Measurements from ENCODE around the gene SLC4A7.
A peak's percentile ranks its signal among the peaks of the same experiment; 100 is the strongest.
"Not testable (repeated sequence)": the region's sequence is repeated elsewhere in the genome, so short reads cannot be mapped to it uniquely, and the experiment has no call there.

The SLC4A7 gene

GRCh38 chr3:27484015-27484844 is at the start of gene SLC4A7:
TSS of gene SLC4A7 (minus strand) at chr3:27484384. CDS start at chr3:27484126, 258 bp downstream.
- peak; percentile 67 for DNase-seq (ENCODE audit: low read depth)

- no peak for DNase-seq (ENCODE audit: low read depth)
Observed at GRCh38 chr3:27533261-27533607, 49.0 kb upstream of the SLC4A7 start.

DNA sequence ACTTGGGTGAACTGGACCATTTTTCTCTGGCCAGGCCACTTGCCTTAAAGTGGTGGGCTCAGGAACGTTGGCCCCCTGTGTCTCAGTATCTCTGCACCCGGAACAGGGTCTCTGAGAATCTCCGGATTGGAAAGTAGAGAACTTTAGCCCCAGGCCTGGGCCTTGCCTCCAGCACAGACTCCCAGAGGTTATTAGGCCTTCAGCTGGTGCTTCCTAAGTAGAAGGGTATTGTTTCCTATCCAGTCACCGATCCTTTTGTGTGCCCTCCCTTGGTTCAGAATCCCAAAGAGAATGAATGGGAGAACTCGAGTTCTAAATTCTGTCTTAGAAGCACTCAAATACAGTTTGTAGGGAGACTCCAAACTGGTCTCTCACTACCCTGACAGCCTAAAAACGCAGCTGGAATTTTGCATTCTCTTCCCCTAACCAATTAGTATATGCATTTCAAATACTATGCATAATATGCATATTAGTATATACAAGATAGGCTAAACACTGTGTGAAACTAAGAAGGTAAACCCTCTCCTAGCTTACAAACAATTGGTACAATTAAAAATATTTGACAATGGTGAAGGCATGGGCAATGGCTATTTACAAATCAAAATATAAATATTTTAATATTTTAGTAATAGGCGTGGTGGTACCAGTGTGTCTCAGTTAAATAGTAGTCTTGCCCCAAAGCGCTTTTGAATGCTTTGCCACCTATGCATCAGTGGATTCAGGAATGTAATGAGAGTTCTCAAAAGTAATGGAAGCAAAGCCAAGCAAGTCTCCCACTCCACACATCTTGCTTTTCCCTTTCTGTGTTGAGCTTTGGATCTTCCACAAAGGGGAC is 48.5 kb upstream of the SLC4A7 start:
- no peak for DNase-seq (ENCODE audit: low read depth)

DNA sequence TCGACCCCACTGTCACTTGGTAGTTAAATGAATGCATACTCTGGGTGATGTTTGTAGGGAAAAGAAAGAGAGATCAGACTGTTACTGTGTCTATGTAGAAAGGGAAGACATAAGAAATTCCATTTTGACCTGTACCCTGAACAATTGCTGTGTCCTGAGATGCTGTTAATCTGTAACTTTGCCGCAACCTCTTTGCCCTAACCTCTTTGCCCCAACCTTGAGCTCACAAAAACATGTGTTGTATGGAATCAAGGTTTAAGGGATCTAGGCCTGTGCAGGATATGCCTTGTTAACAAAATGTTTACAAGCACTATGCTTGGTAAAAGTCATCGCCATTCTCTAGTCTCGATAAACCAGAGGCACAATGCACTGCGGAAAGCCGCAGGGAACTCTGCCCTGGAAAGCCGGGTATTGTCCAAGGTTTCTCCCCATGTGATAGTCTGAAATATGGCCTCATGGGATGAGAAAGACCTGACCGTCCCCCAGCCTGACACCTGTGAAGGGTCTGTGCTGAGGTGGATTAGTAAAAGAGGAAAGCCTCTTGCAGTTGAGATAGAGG is 47.1 kb upstream of the SLC4A7 start:
- DNase-seq (ENCODE audit: low read depth), result not testable (repeated sequence)

DNA sequence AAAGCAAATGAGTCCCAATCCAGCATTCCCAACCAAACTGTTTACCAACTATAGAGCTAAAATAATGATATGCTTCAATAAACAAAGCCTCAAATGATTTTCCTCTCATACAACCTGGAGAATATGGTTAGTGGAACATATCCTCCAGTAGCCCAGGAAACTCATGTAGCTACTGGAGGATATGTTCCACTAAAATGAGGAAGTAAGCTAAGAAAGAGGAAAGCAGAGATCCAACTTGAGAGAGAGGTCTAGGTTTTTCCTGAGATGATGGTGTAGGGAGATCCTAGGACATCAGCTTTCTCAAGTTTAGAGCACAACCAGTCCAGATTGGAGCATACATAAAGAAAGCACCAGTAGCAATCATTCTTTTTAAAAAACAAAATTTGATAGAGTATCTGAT is 44.6 kb upstream of the SLC4A7 start:
- no peak for DNase-seq (ENCODE audit: low read depth)

GRCh38 chr3:27526614-27527315 is 42.6 kb upstream of the SLC4A7 start:
- no peak for DNase-seq (ENCODE audit: low read depth)

- no peak for DNase-seq (ENCODE audit: low read depth)
Observed at GRCh38 chr3:27521872-27522265, 37.7 kb upstream of the SLC4A7 start.

GRCh38 chr3:27521179-27521871 is 37.1 kb upstream of the SLC4A7 start:
- no peak for DNase-seq (ENCODE audit: low read depth)

DNA sequence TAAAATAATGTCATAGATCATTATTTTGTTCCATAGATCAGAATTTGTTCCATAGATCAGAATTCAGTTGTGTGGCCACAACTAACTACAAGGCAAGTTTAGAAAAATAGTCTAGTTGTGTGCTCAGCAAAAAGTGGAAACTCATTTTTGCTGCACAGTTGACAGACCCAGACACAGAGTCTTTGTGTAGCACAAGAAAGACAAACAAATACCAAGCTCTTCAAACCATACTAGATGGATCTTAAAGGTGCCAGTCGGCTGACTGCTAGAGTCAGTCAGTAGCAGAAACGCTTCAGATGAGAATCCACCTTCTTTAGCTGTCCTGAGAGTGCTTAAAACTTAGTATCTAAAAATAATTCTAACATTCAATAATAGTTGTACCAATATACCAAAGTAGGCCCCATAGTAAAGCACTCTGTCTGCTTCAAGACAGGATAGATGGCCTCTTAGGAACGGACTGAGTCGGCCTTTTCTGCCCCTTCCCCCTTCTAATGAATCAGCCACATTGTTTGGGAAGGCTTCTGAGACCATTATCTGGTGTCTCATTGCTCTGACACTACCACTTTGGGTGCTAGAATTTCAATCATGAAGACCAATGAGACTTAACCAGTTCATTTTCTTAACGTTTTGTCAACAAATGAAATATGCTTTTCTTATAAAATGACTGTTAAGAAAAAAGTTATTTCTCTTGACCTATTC is 27.7 kb upstream of the SLC4A7 start:
- DNase-seq (ENCODE audit: low read depth), result no peak

- DNase-seq (ENCODE audit: low read depth), result no peak
Observed at GRCh38 chr3:27509376-27509775, 25.2 kb upstream of the SLC4A7 start.

DNA sequence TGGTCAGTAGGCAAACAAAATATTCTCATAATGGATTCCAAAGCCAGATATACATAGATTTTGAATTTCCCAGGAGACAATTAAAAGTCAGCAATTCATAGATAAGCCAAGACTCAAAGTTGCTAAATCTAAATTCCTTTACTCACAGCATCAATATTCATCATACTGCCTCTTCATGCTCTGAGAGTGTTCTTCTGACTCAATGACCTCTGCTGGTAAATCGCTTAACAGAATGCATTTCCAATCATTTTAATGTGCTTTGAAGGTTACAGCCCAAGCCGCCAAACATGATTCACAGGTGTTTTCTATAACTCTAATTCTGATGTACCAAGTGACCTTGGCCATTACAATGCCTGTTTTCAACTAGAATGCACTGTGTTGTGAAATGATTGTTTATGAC is 24.2 kb upstream of the SLC4A7 start:
- DNase-seq (ENCODE audit: low read depth), result no peak

GRCh38 chr3:27507515-27508266 is 23.5 kb upstream of the SLC4A7 start:
- DNase-seq (ENCODE audit: low read depth), result no peak

- no peak for DNase-seq (ENCODE audit: low read depth)
Observed at GRCh38 chr3:27507111-27507510, 22.9 kb upstream of the SLC4A7 start.

DNA sequence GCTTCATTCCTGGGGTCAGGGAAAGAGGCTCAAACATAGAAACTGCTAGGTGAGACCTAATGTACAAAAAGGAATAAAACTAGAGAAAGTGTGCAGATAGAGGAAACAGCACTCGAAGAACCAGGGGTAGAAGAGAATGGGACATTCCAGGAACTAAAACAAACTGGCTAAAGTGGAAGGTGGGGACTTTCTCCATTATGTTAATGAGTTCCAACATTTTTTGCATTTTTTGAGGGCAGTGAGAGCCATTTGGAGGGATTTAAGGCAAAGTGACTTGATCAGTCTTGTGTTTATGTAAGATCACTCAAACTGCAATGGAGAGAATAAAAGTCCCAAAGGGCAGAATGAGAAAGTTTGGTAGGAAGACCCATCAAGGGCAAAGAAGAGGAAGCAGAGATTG is 20.6 kb upstream of the SLC4A7 start:
- no peak for DNase-seq (ENCODE audit: low read depth)

GRCh38 chr3:27503526-27503925 is 19.3 kb upstream of the SLC4A7 start:
- DNase-seq (ENCODE audit: low read depth), result no peak

DNA sequence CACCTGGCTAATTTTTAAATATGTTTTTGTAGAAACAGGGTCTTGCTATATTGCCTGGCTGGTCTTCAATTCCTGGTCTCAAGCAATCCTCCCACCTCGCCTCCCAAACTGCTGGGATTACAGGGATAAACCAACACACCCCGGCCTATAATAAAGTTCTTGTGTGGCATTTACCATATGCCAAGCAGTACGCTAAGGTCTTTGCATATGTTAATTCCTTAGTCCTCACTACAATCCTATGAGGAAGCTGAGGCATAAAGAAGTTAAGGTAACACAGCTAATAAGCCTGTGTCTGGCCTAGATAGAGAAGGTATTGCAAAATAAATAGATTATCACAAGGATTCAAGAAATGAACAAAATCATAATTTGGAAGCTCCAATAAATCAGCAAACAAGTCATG is 17.6 kb upstream of the SLC4A7 start:
- DNase-seq (ENCODE audit: low read depth), result no peak

DNA sequence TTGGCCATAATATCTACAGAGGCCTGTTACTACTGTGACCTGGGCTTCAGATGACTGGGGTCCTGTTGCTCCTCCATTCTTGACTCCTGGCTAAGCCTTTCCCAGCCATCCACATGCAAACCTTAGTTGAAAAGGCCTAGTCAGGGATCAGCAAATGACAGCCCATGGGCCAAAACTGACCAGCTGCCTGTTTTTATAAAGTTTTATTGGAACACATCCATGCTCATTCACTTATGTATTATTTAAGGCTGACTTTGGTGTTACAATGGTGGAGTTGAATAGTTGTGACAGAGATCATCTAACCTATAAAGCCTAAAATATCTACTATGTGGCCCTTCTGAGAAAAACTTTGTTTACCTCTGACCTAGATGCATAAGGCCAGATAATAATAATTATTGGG is 16.8 kb upstream of the SLC4A7 start:
- DNase-seq (ENCODE audit: low read depth), result no peak

DNA sequence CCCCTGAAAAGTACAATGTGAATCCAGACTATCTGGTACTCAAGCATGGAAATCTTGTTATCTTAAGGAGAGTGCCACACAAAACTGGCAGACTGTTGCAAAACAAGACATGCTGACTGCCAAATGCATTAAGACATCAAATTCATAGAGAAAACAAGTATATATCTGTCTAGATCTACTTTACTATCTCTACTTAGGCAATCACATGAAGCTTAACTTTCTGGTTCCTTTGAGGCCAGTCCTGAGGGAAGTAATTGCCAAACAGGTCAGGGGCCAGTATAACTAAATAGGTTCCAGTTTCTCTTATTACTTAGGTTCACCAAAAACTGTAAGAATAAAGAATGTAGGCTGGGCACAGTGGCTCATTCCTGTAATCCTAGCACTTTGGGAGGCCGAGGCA is 15.9 kb upstream of the SLC4A7 start:
- no peak for DNase-seq (ENCODE audit: low read depth)

- DNase-seq (ENCODE audit: low read depth), result no peak
Observed at GRCh38 chr3:27494784-27495183, 10.6 kb upstream of the SLC4A7 start.

GRCh38 chr3:27488821-27489220 is 4.6 kb upstream of the SLC4A7 start:
- DNase-seq (ENCODE audit: low read depth), result no peak
